Astrocyte (in vitro differentiated cells and primary cell): Measurements from ENCODE around the gene RAET1G.

Source experiments
- CTCF ChIP-seq: IDR thresholded peaks from 2 replicates; pipeline ENCODE4 v1.5.1; 2011; ENCODE audit warnings: low read depth, mild to moderate bottlenecking, inconsistent platforms, low read length, moderate library complexity; ENCODE audit not compliant: insufficient read depth
- EZH2 ChIP-seq: IDR thresholded peaks from 2 replicates; pipeline ENCODE4 v1.6.1; 2012; ENCODE audit warnings: mild to moderate bottlenecking, low read length, inconsistent platforms; ENCODE audit not compliant: insufficient read depth

- TF ChIP-seq EZH2: no peak
- TF ChIP-seq CTCF: no peak
These were observed 8.6 kb upstream of the RAET1G start for GRCh38 chr6:149931501-149931900.
